Ureter (tissue), 1 donor: ENCODE results near the gene ZCCHC8. TPM values are rescaled to one million over a fixed set of nuclear protein-coding genes. Genes with fewer than 3 reads are reported as not detected.
"Not testable (repeated sequence)": the region's sequence is repeated elsewhere in the genome, so short reads cannot be mapped to it uniquely, and the experiment has no call there.

Experiments used
- DNase-seq: peaks from one replicate; pipeline ENCODE4 v3.0.0-alpha.2; 2020; ENCODE audit warnings: low spot score
- total RNA-seq: library from RNA; stranded (reverse); gene quantifications from one replicate; pipeline ENCODE4 v1.2.4, GENCODE V29; 2023
- donor health status: DM: yes; HTN: yes; CAD: no.

ZCCHC8 gene
- total RNA-seq = 32.2 TPM

DNA sequence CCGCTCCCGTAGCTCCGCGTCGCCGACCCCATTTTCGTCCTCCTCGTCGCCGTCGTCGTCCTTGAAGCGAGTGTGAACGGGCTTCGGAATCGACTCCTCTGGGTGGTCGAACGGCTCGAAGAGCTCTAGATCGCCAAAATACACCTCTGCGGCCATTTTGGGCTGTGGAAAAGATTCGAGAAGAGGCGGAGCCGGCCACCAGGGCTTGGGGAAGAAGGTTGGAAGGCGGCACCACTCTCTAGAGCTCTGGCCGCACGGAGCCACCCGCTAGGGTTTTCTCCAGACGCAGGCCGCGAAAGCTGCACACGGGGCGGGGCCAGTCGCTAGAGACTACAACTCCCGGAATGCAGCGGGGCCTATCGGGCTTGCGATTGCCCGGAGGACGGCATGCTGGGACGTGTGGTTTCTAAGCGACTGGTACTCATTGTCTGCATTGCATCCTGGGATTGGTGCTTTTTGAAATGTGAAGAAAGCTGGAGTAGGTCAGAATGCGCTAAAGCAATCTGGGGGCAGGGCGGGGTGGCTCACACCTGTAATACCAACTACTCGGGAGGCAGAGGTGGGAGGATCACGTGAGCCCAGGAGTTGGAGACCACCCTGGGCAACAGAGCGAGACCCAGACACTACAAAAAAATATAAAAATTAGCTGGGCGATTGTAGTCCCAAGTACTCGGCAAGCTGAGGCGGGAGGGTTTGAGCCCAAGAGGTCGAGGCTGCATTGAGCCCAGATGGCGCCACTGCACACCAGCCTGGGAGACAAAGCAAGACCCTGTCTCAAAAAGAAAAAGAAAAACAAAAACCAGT lies at the start of gene ZCCHC8:
Gene ZCCHC8, minus strand, starts transcription at position 248 of the 804 bp plus-strand sequence. Its CDS starts 92 bp downstream, at position 156.
- DNase-seq = peak; percentile 98

- no peak for DNase-seq
Measured at GRCh38 chr12:122547330-122547729, 46.6 kb upstream of the ZCCHC8 start.

DNA sequence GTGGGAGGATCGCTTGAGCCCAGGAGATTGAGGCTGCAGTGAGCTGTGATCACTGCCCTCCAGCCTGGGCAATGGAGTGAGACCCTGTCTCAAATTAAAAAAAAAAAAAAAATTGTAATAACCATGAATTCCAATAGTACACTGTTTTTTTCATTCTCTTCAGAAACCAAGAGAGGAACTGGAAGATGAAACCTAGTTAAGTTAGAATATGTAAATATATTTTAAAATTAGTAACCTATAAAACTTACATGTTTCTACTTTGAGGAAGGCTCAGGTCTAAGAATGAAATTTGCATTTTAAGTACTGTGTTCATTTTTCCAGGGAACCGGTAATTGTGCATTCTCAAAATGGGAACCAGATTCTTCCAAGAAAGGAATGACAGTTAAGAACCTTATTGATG lies 45.1 kb upstream of the ZCCHC8 start:
- no peak for DNase-seq

GRCh38 chr12:122544537-122544936 lies 43.8 kb upstream of the ZCCHC8 start:
- DNase-seq = no peak

- no peak for DNase-seq
Measured at GRCh38 chr12:122538496-122538895, 37.8 kb upstream of the ZCCHC8 start.

DNA sequence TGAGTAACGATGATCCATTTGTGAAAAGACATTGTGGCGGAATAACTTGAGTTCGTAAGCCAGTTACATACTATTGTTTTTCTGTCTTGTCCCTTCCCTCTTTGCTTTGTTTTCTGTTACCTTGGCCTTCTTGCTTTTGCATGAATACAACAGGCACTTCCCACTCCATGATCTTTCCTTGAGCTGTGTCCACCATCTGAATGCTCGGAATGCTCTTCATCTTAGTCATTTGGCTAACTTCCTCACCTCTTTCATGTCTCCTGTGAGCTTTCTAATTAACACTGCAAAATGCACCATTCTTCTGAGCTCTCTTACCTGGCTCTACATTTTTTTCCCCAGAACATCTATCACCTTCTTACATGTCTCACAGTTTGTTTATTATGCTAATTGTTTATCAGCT lies 36.3 kb upstream of the ZCCHC8 start:
- no peak for DNase-seq

- DNase-seq = no peak
Measured at GRCh38 chr12:122533856-122534255, 33.1 kb upstream of the ZCCHC8 start.

GRCh38 chr12:122528992-122529391 lies 28.3 kb upstream of the ZCCHC8 start:
- no peak for DNase-seq

DNA sequence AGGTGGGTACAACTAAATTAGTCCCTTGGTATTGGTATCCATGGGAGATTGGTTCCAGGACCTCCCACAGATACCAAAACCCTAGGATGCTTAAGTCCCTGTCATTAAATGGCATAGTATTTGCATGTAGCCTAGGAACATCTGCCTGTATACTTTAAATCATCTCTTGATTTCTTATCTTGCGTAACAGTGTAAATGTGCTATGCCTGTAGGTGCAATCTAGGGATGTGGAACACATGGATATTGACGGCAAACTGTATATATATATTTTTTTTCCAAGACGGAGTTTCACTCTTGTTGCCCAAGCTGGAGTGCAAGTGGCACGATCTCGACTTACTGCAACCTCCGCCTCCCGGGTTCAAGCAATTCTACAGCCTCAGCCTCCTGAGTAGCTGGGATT lies 27.9 kb upstream of the ZCCHC8 start:
- DNase-seq = no peak

DNA sequence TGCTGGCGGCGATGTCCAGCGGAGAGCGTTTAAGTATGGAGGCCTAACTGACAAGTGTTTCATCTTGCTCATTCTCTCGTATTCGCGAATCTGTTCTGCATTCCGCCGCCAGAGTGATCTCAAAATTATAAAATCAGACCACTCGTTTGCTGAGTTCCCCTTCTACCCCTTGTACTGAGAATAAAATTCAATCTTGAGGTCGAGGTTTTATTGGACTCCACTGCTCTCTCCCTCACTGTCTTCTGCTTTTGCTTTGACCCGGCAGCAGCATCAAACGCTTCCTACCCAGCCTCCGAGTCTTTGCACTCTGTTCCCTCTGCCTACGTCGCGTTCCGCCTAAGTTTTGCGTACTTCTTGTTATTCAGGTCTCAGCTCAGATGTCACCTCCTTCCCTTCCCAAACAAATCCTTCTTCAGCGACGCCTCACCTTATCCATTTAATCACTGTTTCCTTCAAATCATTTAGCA lies 26.8 kb upstream of the ZCCHC8 start:
- no peak for DNase-seq

GRCh38 chr12:122526683-122527477 lies 26.1 kb upstream of the ZCCHC8 start, which contains the start of the genes KNTC1 and RSRC2:
TSS of gene KNTC1 (plus strand) at chr12:122527249. CDS start at chr12:122530064, 2,815 bp downstream.
TSS of gene RSRC2 (minus strand) at chr12:122526936. CDS start at chr12:122526853, 83 bp downstream.
- DNase-seq = peak; percentile 99

- no peak for DNase-seq
Measured at GRCh38 chr12:122523846-122524718, 23.4 kb upstream of the ZCCHC8 start.

GRCh38 chr12:122523280-122523679 lies 22.5 kb upstream of the ZCCHC8 start:
- no peak for DNase-seq

- no peak for DNase-seq
Measured at GRCh38 chr12:122520676-122521075, 19.9 kb upstream of the ZCCHC8 start.

GRCh38 chr12:122519418-122519817 lies 18.7 kb upstream of the ZCCHC8 start:
- no peak for DNase-seq

DNA sequence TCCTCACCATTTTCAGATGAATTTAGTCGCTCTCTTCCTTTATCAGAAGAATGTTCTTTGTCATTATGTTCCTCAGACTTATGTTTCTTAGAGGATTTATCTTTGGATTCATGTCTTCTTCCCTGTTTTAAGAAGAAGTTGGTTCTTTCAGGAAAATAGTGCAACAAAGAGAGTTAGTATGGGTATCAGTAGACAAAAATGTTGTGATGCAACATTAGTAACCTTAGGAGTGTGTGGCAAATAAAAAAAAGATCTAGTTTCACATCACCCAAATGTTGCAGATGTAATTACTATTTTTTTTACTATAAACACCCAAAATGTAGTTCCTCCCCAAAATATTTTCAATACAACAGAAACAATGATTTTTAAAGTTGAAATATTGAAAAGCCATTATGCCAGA lies 18.2 kb upstream of the ZCCHC8 start:
- DNase-seq = no peak

GRCh38 chr12:122517877-122518276 lies 17.1 kb upstream of the ZCCHC8 start:
- DNase-seq = no peak

DNA sequence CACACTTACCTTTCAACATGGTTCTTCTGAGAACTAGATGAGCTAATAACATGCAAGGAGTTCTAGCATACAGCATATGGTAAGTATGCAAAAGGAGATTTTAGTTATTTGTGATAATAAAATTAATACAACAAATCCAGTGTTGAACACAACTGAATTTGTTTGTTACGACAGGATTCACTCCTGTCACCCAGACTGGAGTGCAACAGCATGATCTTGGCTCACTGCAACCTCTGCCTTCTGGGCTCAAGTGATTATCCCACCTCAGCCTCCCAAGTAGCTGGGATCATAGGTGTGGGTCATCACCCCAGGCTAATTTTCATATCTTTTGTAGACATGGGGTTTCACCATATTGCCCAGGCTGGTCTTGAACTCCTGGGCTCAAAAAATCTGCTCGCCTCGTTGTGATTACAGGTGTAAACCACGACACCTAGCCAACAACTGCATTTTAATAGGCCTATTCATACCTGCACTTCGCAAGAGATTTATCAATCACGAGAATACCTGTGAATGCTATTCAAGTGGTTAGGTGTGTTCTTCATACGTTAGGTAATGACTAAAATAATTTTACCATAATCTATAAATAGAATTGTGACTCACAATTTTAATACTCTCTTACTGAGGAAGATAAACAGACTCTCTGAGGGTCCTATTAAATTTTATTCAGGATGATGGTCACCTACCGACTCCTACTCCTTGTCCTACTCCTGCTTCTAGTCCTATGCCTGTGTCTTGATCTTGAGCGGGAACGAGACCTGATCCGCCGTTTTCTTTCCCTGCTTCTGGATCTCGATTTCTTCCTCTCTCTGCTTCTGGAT lies 16.0 kb upstream of the ZCCHC8 start:
- DNase-seq = no peak

- no peak for DNase-seq
Measured at GRCh38 chr12:122515275-122515674, 14.5 kb upstream of the ZCCHC8 start.

GRCh38 chr12:122513660-122514059 lies 12.9 kb upstream of the ZCCHC8 start:
- DNase-seq = no peak

DNA sequence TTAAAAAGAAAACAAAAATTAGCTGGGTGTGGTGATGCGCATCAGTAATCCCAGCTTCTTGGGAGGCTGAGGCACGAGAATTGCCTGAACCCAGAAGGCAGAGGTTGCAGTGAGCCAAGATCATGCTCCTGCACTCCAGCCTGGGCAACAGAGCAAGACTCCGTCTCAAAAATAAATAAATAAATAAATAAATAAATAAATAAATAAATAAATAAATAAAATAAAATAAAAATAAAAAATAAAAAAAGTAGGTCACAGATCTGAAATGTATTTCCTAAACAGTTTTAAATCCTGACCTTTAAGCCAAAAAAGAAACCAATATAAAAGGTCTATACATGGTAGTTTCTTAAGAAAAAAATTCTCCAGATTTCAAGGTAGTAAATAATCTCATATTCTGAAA lies 12.3 kb upstream of the ZCCHC8 start:
- DNase-seq = not testable (repeated sequence)
